Measurements from ENCODE around the gene GPC5.
"Not testable (repeated sequence)": the region's sequence is repeated elsewhere in the genome, so short reads cannot be mapped to it uniquely, and the experiment has no call there.

GPC5 gene

GRCh38 chr13:91868351-91868750 lies 469.9 kb downstream of the GPC5 start:
- no peak for DNase-seq (ENCODE audit: low read depth in 2 of 2)

DNA sequence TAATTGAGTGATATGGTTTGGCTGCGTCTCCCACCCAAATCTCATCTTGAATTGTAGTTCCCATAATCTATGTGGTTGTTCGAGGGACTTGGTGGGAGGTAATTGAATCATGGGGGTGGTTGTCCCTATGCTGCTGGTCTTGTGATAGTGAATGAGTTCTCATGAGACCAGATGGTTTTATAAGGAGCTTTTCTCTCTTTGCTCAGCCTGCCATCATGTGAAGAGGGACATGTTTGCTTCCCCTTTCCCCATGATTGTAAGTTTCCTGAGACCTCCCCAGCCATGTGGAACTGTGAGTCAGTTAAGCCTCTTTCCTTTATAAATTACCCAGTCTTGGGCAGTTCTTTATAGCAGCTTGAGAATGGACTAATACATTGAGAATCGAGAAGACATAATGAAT lies 480.1 kb downstream of the GPC5 start:
- no peak for DNase-seq (ENCODE audit: low read depth in 2 of 2)

GRCh38 chr13:91879360-91879759 lies 480.9 kb downstream of the GPC5 start:
- no peak for DNase-seq (ENCODE audit: low read depth in 2 of 2)

DNA sequence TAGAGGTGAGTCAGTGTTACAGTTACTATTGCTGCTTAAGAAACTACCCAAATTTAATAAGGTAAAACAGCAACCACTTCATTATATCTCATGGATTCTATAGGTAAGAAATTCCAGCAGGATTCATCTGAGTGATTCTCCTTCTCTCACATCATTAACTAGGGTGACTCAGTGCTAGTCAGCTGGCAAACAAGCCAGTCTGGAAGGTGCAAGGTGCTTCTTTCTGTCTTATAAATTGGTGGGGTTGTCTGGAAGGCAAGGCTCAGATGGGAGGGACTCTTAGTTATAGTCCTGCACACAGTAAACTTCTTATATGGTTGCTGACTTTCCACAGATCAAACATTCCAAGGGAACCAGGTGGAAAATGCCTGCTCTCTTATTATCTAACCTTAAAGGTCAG lies 484.5 kb downstream of the GPC5 start:
- DNase-seq (ENCODE audit: low read depth in 2 of 2) = no peak

- no peak for DNase-seq (ENCODE audit: low read depth in 2 of 2)
These were observed 491.2 kb downstream of the GPC5 start for GRCh38 chr13:91889641-91890040.

- no peak for DNase-seq (ENCODE audit: low read depth in 2 of 2)
These were observed 492.7 kb downstream of the GPC5 start for GRCh38 chr13:91891141-91891540.

DNA sequence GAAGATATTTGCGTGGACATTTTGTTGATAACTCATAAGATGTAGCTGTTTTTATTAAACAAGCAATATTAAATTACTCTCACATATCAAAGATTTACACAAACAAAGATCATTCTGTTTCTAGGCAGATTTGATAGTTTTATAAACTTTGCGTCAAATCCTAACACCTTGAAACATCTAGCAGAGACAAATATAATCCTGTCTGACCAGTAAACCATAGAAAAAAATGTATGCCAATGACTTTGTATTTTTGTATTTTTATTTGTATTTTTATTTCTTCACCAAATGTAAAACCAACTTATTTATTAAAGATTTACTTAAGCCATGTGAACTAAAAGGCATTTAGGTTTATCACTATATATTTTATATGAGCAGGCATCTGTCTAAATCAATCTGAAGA lies 494.6 kb downstream of the GPC5 start:
- no peak for DNase-seq (ENCODE audit: low read depth in 2 of 2)

DNA sequence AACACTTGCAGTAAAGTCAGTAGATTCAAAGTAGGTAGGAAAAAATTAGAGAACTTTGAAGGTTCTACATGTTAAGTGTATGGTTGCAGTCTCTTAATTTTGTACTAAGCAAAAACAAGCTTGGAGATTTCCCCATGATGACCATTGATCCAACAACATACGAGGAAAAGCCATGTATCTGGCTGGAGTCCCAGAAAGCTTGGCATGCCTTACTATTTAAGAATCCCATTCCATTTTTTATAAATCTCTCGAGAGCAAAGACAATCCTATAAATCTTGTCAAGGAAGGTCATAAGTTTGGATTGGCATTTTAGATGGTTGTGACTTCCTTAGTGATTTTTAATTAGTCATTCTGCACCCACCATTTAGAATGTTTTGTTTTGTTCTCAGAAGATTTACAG lies 495.9 kb downstream of the GPC5 start:
- DNase-seq (ENCODE audit: low read depth in 2 of 2) = no peak

GRCh38 chr13:91896547-91896946 lies 498.1 kb downstream of the GPC5 start:
- DNase-seq (ENCODE audit: low read depth in 2 of 2) = no peak

DNA sequence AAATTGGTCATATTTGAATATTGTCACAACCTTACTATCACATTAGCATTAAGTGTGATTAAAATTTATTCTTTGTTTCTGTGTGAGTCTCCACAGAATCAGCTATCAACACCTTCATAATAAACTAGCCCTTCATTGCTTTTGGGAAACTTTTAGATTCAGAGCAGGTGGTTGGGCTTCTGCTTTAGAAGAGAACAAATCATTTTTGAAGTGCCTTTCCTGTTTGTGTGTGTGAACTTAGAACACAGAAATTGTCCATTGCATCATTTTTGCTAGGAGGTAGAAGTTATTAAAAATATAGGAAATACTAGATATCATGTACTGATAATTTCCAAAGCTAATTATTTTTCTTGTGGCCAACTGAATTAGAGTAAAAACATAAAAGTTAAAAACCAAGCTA lies 500.6 kb downstream of the GPC5 start:
- DNase-seq (ENCODE audit: low read depth in 2 of 2) = not testable (repeated sequence)

DNA sequence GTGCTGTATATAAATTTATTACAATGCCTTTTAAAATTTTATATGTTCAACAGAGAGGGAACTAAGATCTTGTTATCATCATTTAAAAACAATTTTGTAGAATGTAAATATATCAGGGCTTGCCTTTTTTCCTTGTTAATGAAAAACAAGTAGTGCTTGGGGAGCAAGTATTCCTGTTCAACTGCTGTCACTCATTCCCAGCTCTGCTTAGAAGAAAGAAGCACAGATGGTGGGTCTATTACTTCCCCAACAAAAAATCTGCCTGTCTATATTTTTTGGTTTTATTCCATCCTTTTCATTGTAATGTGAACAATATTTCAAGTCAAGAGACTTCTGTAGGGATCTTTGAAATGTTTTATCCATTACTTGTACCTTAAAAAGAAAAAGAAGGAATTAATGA lies 503.9 kb downstream of the GPC5 start:
- DNase-seq (ENCODE audit: low read depth in 2 of 2) = no peak

- no peak for DNase-seq (ENCODE audit: low read depth in 2 of 2)
These were observed 505.6 kb downstream of the GPC5 start for GRCh38 chr13:91904005-91904404.

- DNase-seq (ENCODE audit: low read depth in 2 of 2) = no peak
These were observed 506.2 kb downstream of the GPC5 start for GRCh38 chr13:91904597-91904996.

- no peak for DNase-seq (ENCODE audit: low read depth in 2 of 2)
These were observed 509.0 kb downstream of the GPC5 start for GRCh38 chr13:91907398-91907797.

- DNase-seq (ENCODE audit: low read depth in 2 of 2) = no peak
These were observed 511.2 kb downstream of the GPC5 start for GRCh38 chr13:91909617-91910016.

DNA sequence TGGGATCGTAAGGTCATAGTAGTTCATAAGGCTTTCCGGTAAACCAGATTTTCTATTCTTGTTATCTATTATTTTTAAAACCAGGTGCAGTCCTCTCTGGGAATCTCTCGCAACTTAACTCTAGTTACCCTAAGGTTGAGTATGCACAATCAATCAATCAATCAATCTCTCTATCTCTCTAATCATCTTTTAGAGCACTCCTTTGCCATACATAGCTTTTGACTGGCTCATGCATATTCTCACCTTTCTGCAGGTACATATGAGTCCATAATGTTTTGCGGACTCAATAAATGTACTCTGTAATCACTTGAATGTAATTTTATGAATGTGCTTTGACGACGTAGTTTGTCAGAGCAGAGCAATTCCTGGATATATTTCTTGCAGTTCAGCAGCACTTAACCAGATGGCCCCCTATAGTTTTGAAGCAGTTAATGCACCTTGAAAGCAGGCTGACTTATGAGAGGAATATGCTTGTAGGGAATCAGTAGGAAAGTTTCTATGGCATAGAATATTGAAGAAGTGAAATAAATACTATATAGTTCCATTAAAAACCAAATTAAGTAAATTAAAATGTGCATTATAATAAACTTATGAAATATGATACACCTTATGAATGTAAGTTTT lies 524.7 kb downstream of the GPC5 start:
- no peak for DNase-seq (ENCODE audit: low read depth in 2 of 2)

- no peak for DNase-seq (ENCODE audit: low read depth in 2 of 2)
These were observed 532.3 kb downstream of the GPC5 start for GRCh38 chr13:91930687-91931086.

DNA sequence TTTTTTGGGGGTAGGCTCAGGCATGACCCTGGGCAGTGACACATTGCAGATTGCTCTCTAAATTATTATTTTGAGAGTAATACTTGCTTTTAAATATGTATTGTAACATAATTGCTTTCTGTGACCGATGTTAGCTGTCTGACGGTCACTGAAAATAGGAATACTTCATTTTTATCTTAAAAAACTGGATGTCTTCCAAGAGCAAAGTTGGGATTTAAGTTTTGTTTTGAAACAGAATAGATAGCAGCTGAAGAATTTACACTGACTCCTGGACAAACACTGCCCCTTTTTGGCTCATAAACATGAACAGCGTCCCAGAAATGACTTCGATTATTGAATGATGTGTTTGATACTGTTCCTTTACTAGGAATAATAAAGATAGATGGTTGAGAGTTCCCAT lies 535.9 kb downstream of the GPC5 start:
- DNase-seq (ENCODE audit: low read depth in 2 of 2) = no peak

- DNase-seq (ENCODE audit: low read depth in 2 of 2) = no peak
These were observed 548.2 kb downstream of the GPC5 start for GRCh38 chr13:91946498-91947070.

- no peak for DNase-seq (ENCODE audit: low read depth in 2 of 2)
These were observed 550.3 kb downstream of the GPC5 start for GRCh38 chr13:91948736-91949135.

DNA sequence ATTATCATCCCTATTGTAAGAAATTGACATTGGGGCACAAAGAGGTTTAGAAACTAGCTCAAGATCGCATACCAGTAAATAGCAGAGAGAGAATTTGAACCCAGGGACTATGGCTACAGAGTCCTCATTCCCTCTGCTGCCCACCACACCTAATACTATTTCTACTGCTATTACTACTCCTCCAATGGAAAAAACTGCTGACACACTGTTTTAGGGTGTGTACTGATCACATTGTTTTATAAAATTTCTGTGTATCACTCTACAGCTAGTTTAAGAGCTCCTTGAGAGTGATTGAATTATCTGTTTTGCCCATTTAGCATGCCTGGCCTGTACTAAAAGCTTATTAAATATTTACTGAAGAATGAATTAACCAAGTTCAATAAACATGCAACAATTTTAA lies 552.4 kb downstream of the GPC5 start:
- DNase-seq (ENCODE audit: low read depth in 2 of 2) = no peak

DNA sequence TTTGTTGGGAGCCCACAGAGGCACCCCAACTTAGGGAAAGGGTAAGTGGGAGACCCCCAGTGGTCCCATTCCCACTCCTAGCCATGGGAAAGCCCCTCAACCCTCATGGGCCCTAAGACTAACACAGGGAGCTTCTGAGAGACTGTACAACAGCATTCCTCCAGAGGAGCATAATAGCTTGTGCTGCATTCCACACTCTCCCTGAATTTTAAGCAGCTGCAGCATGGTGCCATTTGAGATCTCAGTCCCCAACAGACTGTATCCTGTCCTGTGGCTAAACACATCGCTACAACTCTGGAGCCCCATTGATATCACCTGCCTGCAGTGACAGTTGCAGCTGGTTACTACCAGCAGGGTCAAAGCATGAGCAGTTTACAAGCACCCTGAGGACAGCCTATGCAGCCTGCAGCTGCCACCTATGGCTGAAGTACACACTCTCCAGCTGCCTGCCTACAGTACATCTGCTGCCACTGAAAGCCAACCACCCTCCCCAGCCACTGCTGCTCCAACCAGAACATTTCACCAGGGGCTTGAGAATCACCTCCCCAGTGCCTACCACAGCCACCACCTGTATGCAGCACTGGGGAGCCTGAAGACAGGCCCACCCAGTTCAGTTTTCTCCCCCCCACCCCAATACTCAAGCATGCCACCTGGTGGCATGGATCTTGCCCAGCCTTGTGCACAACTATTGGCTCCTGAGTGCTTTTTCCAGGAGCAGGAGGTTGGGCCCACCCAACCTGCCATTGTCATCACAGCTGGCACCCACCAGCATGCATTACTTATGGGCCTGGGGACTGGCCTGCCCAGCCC lies 557.3 kb downstream of the GPC5 start:
- no peak for DNase-seq (ENCODE audit: low read depth in 2 of 2)

GRCh38 chr13:91960947-91961346 lies 562.5 kb downstream of the GPC5 start:
- no peak for DNase-seq (ENCODE audit: low read depth in 2 of 2)
